Epithelial cell of proximal tubule (primary cell): ENCODE data around the gene KLHL3. TPM values are rescaled to one million over a fixed set of nuclear protein-coding genes. Genes with fewer than 3 reads are reported as not detected.

ENCODE experiments used
- DNase-seq: peaks from one replicate; pipeline ENCODE4 v3.0.0-alpha.2; 2011; ENCODE audit warnings: low read depth
- H3K4me3 ChIP-seq: 2 replicates; pipeline ENCODE4 v1.5.1; 2011; ENCODE audit warnings: low read depth, mild to moderate bottlenecking, low read length
- CTCF ChIP-seq: conservative IDR thresholded peaks from 2 replicates; pipeline ENCODE4 v1.5.1; 2012; ENCODE audit warnings: low read depth, mild to moderate bottlenecking, low read length
- total RNA-seq: library from RNA; depleted of rRNA; stranded (reverse); fragments of >200 nt; gene quantifications from 2 replicates; pipeline ENCODE4 v1.2.3, GENCODE V29; 2015

The KLHL3 gene
- total RNA-seq, 1 donor from 2014 or later, result 1.1 TPM

GRCh38 chr5:137727623-137728022 lies 8.3 kb downstream of the KLHL3 start:
- H3K4me3 ChIP-seq, result no peak overlapping the region
- no peak for DNase-seq
- TF ChIP-seq CTCF, result no peak

DNA sequence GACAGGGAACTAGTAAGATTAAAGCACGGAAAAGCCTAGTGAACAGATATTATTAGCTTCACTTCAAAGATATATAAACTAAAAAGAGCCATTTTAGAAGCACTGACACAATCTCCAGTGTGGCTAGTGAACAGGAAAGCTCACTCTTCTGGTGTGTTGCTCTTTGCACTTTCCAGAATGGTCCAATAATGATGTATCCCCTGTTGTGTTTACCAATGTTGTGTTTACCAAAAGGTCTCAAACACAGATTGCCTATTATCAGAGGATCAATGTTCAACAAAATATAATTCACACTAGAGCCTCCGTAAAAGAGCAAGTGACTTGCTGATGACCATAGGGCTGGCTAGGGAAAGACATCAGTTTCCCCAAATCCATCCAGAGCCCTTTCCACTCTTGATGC lies 11.6 kb downstream of the KLHL3 start:
- TF ChIP-seq CTCF, result no peak
- H3K4me3 ChIP-seq, result no peak overlapping the region
- DNase-seq, result no peak

GRCh38 chr5:137718611-137719010 lies 17.3 kb downstream of the KLHL3 start:
- DNase-seq, result no peak
- no peak overlapping the region for H3K4me3 ChIP-seq
- no peak for TF ChIP-seq CTCF

- no peak for DNase-seq
- TF ChIP-seq CTCF, result no peak
- no peak overlapping the region for H3K4me3 ChIP-seq
These were observed 19.6 kb downstream of the KLHL3 start for GRCh38 chr5:137716337-137716736.

DNA sequence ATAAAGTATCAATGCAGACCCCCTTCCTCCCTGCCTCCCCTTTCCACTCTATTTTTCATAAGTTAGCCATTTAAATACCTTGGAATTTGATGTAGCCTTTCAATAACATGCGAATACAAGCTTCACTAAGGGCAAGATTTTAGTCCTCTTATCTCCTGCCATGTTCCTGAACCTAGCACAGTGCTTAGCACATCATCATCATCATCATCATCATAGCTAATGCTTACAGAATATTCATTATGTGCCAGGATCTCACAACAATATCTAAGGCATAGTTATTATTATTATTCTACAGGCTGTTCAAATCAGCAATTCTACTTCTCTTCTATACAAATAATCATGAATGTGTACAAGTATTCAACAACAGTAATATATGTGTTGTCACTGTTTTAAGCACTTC lies 20.4 kb downstream of the KLHL3 start:
- DNase-seq, result no peak
- H3K4me3 ChIP-seq, result no peak overlapping the region
- TF ChIP-seq CTCF, result no peak

DNA sequence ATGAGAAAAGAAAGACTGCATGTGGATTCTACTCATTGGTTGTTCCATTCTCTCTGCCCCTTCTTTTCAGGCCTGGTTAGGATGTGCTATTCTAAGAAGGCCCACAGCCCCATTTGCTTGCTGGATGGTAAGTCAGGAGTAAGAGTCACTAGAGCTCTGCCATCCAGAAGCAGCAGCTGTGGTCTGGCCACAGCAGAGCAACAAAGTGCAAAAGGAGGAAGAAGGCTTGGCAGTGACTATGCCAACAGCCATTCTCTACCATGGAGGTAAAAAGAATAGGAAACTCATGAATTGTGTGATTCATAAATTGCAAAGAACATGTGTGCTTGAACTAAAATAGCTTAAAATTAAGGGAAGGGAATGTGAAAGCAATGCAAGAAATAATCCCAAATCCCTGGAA lies 20.9 kb downstream of the KLHL3 start:
- DNase-seq, result no peak
- no peak for TF ChIP-seq CTCF
- no peak overlapping the region for H3K4me3 ChIP-seq

DNA sequence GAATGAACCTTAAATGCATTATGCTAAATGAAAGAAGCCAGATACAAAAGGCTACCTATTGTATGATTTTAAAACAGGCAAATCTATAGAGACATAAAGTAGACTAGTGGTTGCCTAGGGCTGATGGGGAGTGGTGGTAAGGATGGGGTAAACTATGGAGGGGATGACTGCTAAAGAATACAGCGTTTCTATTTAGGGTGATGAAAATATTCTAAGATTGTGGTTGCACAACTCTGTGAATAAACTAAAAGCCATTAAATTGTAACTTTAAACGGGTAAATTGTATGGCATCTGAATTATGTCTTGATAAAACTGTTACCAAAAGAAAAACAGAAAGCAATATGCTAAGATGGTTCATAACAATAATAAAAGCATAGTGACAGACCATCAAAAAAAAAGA lies 21.4 kb downstream of the KLHL3 start:
- no peak for TF ChIP-seq CTCF
- no peak for DNase-seq

More for the DNA sequence above, 21.4 kb downstream of the KLHL3 start:
- H3K4me3 ChIP-seq, result no peak overlapping the region
